Adrenal gland (tissue), 12 donors: ENCODE results near the gene ZNF652. TPM values are rescaled to one million over a fixed set of nuclear protein-coding genes. Genes with fewer than 3 reads are reported as not detected.

Experiments
- DNase-seq, 7 donors: peaks; one replicate each; pipeline ENCODE4 v3.0.0-alpha.2; 2019 to 2020
- H3K27ac ChIP-seq, 5 donors: fragments of 200-600 bp; sonication (generic) in 4 of 5; 1 replicate in 3 of 5; 2 replicates in 2 of 5; pipeline versions ENCODE4 v1.5.1 to v1.8.0; 2016 to 2020; ENCODE audit warnings: mild to moderate bottlenecking in 1 of 5
- H3K27me3 ChIP-seq: fragments of 200-600 bp; 2 replicates; pipeline ENCODE4 v1.8.0; 2021
- H3K36me3 ChIP-seq, 2 donors: fragments of 200-600 bp; replicated peaks in 1 of 2; 1 replicate in 1 of 2; 2 replicates in 1 of 2; pipeline versions ENCODE4 v1.5.1 to v1.8.0; 2018 to 2022
- H3K4me1 ChIP-seq, 2 donors: fragments of 200-600 bp; replicated peaks in 1 of 2; 1 replicate in 1 of 2; 2 replicates in 1 of 2; pipeline versions ENCODE4 v1.5.1 to v1.8.0; 2018 to 2021
- H3K4me3 ChIP-seq, 4 donors: fragments of 200-600 bp; sonication (generic) in 3 of 4; one replicate each; pipeline ENCODE4 v1.5.1; 2016 to 2018
- H3K9me3 ChIP-seq, 3 donors: fragments of 200-600 bp; sonication (generic) in 1 of 3; replicated peaks in 1 of 3; 1 replicate in 2 of 3; 2 replicates in 1 of 3; pipeline versions ENCODE4 v1.5.1 to v1.8.0; 2016 to 2021
- POLR2A ChIP-seq, 2 donors: fragments of 450-650 bp; IDR thresholded peaks; one replicate each; pipeline ENCODE4 v1.6.1; 2017; ENCODE audit warnings: antibody characterized with exemption in 2 of 2, mild to moderate bottlenecking in 2 of 2, moderate library complexity in 1 of 2
- whole genome bisulfite sequencing, 4 donors: extraction: QIAGEN DNeasy Blood & Tissue Kit in 2 of 4; methylation state at CpG; one replicate each; pipeline versions ENCODE4 v1.1.5 to v1.1.7; 2013 to 2017; 5-methylcytosine and 5-hydroxymethylcytosine counted together
- intact Hi-C, 2 donors: fragments of 100-400 bp; cut with DNase I; formaldehyde crosslinking; loops; one replicate each; pipeline versions ENCODE4 v1.14.1 to v1.15.0; 2022 to 2023
- polyA plus RNA-seq, 3 donors: library from polyadenylated mRNA; stranded (reverse); fragments of 200-250 nt in 2 of 3; fragments of 350-450 nt in 1 of 3; fragmentation: Illumina TruSeq in 1 of 3; extraction: RNeasy Lipid Tissue Mini Kit (QIAGEN cat#74804) in 1 of 3; gene quantifications; one replicate each; pipeline ENCODE4 v1.2.3, GENCODE V29; 2013 to 2014
- total RNA-seq, 9 donors: library from RNA; depleted of rRNA in 4 of 9; stranded (reverse); fragments of >200 nt in 4 of 9; fragments of 120-200 nt in 1 of 9; fragmentation: NEBNext Ultra II Directional in 1 of 9; extraction: Animal tissue kit (Norgen Biotek cat#: 25700) in 1 of 9; gene quantifications; one replicate each; pipeline versions ENCODE4 v1.1.0 to v1.2.4, GENCODE V29; 2013 to 2023
- TF ChIP-seq, protein P1 (sequence below), 6 experiments: fragments of 450-650 bp in 4 of 6; fragments of 200-600 bp in 2 of 6; sonication (generic) in 1 of 6; IDR thresholded peaks; 1 replicate in 5 of 6; 2 replicates in 1 of 6; pipeline versions ENCODE4 v1.5.1 to v1.8.0; 2016 to 2021; ENCODE audit warnings: antibody characterized with exemption in 6 of 6, mild to moderate bottlenecking in 2 of 6, moderate library complexity in 1 of 6
- donor health status: healthy with polysubstance abuse.
- donor health status: Bipolar disorder and iron deficiency.
- donor health status: DM: yes; HTN: yes; CAD: no.
- donor health status: DM: no; HTN: no; CAD: no.
- donor health status: DM: no; HTN: no; CAD: no.
- donor health status: DM: yes; HTN: yes; CAD: no.

Gene ZNF652
- total and polyA plus RNA-seq, 12 donors = 22.7 to 58.7 (median 48.1) TPM

DNA sequence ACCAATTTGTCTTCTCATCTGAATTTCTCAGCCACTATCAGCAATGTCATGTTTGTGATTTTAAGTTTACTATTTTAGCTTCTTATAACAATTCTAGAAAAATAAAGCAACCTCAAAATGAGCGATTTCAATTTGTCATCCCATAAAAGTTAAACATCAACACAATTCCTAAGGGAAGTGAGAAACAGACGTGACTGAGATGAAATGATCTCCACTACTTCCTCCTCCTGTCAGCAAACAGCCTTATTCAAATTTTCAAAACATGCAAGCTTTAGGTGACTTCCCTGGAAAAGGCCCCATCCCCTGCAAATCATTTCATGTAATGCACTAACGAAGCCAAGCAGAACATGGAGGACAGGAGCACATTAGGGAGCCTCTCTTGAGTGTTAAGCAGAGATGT is 64.9 kb downstream of the ZNF652 start:
- H3K36me3 ChIP-seq = peaks cover 0 to 22% of the 10 kb centered on the region in 2 donors
- intact Hi-C loops = no loop called here
- DNase-seq = no peak

DNA sequence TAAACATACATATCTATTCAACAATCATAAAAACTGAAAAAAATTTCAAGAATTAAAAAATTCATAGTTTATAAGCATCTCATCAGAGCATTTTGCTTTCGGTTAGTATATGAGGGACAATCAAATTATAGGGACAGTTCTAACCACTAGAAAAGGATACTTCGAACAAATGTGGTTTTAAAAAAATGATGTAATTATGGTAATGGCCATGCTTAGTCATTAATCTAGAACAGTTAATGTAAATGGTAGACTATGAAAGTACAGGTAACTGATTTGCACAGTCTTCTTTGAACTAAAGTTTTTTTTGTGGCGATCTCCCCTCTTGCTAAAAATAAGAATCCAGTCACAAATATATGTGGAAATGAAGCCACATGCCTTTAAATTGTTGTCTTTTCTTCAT is 67.9 kb downstream of the ZNF652 start:
- H3K9me3 ChIP-seq = no peaks in the 10 kb centered on the region

More for the DNA sequence above, 64.9 kb downstream of the ZNF652 start:
- Histone ChIP-seq H3K27me3 (no peaks in the 10 kb centered on the region), H3K9me3 (no peaks in the 10 kb centered on the region), H3K27ac (no peak overlapping the region), H3K4me1 (no peaks in the 10 kb centered on the region), H3K4me3 (no peak overlapping the region)
- 82 to 86% (median 84%) methylated on average over 3 of the region's 3 CpGs for WGBS, 4 donors
- no peak for TF ChIP-seq POLR2A (IDR thresholded peaks at IDR 0.05)
- TF ChIP-seq, protein P1, sequence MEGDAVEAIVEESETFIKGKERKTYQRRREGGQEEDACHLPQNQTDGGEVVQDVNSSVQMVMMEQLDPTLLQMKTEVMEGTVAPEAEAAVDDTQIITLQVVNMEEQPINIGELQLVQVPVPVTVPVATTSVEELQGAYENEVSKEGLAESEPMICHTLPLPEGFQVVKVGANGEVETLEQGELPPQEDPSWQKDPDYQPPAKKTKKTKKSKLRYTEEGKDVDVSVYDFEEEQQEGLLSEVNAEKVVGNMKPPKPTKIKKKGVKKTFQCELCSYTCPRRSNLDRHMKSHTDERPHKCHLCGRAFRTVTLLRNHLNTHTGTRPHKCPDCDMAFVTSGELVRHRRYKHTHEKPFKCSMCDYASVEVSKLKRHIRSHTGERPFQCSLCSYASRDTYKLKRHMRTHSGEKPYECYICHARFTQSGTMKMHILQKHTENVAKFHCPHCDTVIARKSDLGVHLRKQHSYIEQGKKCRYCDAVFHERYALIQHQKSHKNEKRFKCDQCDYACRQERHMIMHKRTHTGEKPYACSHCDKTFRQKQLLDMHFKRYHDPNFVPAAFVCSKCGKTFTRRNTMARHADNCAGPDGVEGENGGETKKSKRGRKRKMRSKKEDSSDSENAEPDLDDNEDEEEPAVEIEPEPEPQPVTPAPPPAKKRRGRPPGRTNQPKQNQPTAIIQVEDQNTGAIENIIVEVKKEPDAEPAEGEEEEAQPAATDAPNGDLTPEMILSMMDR (IDR thresholded peaks at IDR 0.05) = no peak

DNA sequence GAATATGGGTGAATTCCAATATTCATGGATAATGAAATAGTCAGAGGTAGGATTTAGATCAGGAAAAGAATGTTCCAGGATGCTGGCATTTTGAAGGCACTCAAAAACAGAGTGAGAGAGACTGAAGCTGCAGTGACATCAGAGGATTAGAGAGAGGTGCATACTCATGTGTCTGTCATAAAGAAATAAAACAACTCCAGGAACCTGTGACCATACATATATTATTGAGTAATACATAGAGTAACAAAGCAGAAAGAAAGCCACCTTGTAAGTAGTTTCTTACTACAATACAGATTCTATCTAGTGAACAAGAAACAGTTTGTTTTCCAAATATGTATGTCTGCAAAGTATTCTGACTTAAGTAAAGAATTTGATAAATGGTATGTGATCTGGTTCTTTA is 69.1 kb downstream of the ZNF652 start:
- H3K36me3 ChIP-seq = peaks cover 0 to 4% of the 10 kb centered on the region in 2 donors
- H3K9me3 ChIP-seq = no peaks in the 10 kb centered on the region
- H3K4me1 ChIP-seq = no peaks in the 10 kb centered on the region
- no peak for DNase-seq
- intact Hi-C loops = loop anchor here in 1 of 2 donors (5.0 kb wide), 1 partner anchor 66 kb away; no protein-coding TSS in a partner anchor
- H3K27ac ChIP-seq = no peak overlapping the region
- no peaks in the 10 kb centered on the region for H3K27me3 ChIP-seq
- no peak overlapping the region for H3K4me3 ChIP-seq
- TF ChIP-seq, protein P1 (IDR thresholded peaks at IDR 0.05) = no peak
- no peak for TF ChIP-seq POLR2A (IDR thresholded peaks at IDR 0.05)

More for the DNA sequence above, 67.9 kb downstream of the ZNF652 start:
- no peak for TF ChIP-seq POLR2A (IDR thresholded peaks at IDR 0.05)
- TF ChIP-seq, protein P1 (IDR thresholded peaks at IDR 0.05) = no peak
- Histone ChIP-seq H3K4me1 (no peaks in the 10 kb centered on the region), H3K27ac (no peak overlapping the region), H3K27me3 (no peaks in the 10 kb centered on the region), H3K4me3 (no peak overlapping the region), H3K36me3 (peaks cover 0 to 12% of the 10 kb centered on the region in 2 donors)
- WGBS, 4 donors = 83 to 92% (median 88%) methylated on average over 3 of the region's 3 CpGs
- intact Hi-C loops = loop anchor here in 1 of 2 donors (5.0 kb wide), 1 partner anchor 67 kb away; no protein-coding TSS in a partner anchor
- no peak for DNase-seq

DNA sequence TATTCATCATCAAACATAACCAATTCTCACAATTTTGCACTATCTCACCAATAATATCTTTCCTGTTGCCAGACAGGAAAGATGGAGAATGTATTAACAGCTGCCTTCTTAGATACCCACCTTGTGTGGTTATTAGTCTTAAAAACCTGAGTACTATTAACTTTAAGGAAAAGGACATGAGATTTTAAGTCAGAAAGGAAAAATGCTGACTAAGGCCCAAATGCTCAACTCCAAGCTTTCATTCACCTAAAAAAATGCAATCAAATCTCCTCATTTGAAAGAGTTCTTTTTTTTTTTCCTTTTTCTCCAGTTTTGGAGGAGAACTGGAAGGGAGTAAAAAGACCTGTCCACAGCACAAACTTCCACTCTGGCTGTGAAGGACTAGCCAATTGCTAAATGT is 70.1 kb downstream of the ZNF652 start:
- no peaks in the 10 kb centered on the region for H3K27me3 ChIP-seq
- no peak for DNase-seq
- no peak overlapping the region for H3K4me3 ChIP-seq
- H3K27ac ChIP-seq = no peak overlapping the region
- no peaks in the 10 kb centered on the region for H3K36me3 ChIP-seq
- H3K9me3 ChIP-seq = no peaks in the 10 kb centered on the region
- intact Hi-C loops = loop anchor here in 1 of 2 donors (5.0 kb wide), 1 partner anchor 65 kb away; no protein-coding TSS in a partner anchor
- no peak for TF ChIP-seq POLR2A (IDR thresholded peaks at IDR 0.05)
- TF ChIP-seq, protein P1 (IDR thresholded peaks at IDR 0.05) = no peak
- H3K4me1 ChIP-seq = no peaks in the 10 kb centered on the region
